Fibroblast of skin of right biceps (primary cell): ENCODE data around the gene ATOH8.

Experiments used
- DNase-seq: peaks from one replicate; pipeline ENCODE4 v3.0.0-alpha.2; 2013

The ATOH8 gene

GRCh38 chr2:85736456-85737355, 17.1 kb upstream of the ATOH8 start:
- DNase-seq = no peak

- DNase-seq = peak; percentile 92
Measured at GRCh38 chr2:85737481-85737880, 16.3 kb upstream of the ATOH8 start.

DNA sequence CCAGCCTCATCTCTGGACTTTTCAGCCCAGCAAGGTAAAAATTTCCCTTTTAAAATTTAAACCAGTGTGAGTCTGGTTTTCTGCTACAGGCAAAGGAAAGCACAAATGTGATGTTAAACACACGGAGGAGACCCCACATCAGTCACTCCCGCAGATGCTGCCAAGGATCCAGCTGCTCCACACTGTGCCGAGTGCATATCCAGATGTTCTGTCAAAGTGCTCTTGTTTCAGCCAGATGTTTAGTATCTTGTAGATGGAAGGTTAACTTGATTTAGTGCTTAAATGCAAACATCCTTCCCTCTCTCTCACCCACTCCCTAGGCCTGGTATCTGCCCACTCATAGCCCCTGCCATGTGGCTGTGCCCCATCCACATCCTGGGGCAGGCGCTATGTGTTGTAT, 15.8 kb upstream of the ATOH8 start:
- no peak for DNase-seq

DNA sequence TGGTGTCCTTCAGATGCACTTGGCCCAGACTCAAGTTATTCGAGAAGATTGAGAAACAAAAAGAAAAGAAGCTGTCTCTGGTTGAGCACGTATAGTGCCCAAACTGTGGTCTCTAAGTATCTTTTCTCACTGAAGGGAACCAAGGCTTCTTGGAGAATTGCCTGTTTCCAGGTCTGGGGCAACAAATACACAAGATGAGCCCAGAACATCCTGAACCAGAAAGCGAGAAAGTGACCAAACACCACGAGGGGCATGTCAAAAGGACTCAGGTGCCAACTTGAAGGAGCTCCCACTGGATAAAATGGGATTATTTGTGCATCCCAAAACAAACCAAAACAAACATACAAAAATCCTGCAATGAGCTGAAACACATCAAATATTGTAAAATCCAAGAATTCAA, 13.6 kb upstream of the ATOH8 start:
- DNase-seq = no peak

GRCh38 chr2:85741211-85741832, 12.5 kb upstream of the ATOH8 start:
- DNase-seq = no peak

DNA sequence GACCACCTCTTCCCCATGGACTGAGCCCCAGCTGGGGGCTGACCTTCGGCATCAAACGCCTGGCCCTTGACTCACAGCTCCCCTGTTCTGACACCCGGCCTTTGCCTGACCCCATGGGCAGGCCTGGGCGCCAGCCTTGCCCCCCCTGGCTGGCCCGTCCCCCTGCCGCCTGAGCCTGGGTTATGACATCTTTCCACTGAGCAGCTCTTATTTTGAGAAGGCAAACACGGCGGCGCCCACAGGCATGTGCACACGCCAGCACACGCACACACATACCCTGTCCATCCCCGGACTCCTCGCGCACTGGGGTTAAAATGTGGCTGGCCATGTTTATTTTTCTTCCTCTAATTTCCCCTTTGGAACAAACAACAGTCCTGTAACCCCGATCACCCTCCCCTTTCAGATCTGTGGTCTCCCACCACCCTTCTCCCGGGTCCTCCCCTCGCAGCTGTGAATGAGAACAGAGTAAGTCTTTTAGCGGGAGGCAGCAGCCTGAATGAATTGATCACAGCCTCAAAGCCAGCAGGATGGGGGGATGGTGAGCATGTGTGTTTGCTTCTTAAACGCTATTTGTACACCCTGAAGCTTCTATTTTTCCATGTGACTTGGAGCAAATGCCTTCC, 11.8 kb upstream of the ATOH8 start:
- DNase-seq = peak; percentile 93

GRCh38 chr2:85743304-85743978, 10.3 kb upstream of the ATOH8 start:
- DNase-seq = peak; percentile 73

DNA sequence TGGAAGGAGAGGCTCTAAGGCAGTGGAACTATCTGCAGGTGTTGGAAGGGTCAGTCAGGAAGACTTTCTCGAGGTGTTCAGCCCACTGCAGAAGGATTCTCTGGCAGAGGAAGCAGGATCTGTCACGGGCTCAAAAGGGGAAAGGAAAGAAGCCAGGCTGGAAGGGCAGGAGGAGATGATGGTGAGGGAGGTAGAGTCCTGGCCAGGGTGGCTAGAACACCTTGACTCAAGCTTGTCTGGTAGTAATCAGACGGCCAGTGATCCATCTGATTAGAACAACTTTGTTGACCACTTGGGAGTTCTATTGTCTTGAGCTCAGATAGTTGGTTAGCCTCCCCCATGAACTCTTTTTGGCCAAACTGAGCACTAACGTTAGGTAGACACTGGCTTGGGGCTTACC, 9.7 kb upstream of the ATOH8 start:
- DNase-seq = no peak

- peak; percentile 99 for DNase-seq
Measured at GRCh38 chr2:85744741-85745601, 8.8 kb upstream of the ATOH8 start.

GRCh38 chr2:85745619-85746018, 8.2 kb upstream of the ATOH8 start:
- DNase-seq = no peak

DNA sequence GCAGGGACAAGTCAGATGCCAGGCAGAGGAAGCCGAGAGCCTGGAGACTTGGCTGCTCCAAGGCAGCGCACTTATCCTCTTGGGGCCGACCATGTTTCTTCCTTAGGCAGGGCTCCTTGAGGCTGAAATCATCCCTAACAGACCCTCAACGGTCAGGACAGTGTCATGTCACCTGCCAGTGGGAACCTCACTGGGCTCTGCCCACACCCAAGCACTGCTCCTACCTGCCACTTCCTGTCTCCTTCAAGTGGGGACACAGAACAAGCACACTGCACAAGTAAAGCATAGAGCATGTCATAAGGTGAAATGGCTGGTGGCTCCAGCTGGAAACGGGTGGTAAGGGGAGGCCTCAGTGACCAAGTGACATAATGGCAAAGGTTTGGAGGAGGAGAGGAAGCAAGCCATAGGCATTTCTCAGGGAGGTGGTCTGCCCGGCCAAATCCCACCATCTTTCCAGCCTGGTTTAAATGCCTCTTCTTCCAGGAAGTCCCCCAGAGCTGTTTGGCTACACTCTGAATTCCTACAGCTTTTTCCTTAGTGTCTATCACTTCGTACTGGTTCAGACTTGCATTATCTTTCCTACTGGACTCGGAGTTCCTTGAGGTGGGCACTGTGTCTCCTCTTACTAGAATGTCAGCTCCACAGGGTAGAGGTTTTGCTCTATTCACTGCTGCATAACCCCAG, 7.3 kb upstream of the ATOH8 start:
- DNase-seq = no peak

DNA sequence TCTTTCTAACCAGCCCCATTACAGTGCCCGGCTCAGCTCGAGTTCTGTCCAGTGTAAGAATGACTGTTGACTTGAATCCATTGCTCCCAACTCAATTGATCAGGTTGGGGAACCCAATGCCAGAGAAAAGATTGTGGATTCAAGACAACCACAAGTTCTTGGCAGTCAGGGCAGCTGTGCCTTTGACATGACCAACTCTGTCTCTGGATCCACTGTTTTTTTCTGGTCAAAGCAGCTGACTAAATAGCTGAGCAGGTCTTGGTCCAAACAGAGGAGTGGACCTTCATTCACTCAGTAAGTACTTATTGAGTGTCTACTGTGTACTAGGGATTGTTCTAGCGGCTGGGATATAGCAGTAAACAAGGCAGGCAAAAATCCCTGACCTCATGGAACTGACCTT, 6.3 kb upstream of the ATOH8 start:
- no peak for DNase-seq

DNA sequence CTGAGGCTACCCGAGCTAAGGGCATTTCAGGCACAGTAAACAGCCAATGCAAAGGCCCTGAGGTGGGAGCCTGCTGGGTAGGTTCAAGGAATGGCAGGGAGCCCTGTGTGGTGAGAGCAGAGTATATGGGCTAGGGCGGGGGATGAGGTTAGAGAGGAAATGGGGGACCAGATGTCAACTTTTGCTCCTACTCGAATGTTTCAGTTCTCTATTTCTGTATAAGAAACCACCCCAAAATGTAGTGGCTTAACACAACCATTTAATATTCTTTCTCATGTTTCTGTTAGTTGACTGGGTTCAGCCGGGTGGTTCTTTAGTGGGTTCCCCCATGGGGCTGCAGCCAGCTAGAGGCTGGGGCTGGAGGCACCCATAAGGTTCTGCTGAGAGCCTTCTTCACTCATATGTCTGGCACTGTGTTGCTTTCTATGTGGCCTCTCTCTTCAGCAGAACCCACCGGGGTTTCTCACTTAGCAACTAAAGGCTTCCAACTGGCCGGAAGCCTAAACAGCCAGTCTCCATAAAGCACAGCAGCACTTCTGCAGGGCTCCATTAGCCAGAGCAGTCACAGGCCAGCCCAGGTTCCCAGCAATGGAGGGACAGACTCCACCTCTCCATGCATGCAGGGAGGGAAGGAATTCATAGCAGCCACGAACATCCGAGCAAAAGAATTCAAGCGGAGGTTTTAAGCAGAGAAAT, 5.6 kb upstream of the ATOH8 start:
- no peak for DNase-seq

DNA sequence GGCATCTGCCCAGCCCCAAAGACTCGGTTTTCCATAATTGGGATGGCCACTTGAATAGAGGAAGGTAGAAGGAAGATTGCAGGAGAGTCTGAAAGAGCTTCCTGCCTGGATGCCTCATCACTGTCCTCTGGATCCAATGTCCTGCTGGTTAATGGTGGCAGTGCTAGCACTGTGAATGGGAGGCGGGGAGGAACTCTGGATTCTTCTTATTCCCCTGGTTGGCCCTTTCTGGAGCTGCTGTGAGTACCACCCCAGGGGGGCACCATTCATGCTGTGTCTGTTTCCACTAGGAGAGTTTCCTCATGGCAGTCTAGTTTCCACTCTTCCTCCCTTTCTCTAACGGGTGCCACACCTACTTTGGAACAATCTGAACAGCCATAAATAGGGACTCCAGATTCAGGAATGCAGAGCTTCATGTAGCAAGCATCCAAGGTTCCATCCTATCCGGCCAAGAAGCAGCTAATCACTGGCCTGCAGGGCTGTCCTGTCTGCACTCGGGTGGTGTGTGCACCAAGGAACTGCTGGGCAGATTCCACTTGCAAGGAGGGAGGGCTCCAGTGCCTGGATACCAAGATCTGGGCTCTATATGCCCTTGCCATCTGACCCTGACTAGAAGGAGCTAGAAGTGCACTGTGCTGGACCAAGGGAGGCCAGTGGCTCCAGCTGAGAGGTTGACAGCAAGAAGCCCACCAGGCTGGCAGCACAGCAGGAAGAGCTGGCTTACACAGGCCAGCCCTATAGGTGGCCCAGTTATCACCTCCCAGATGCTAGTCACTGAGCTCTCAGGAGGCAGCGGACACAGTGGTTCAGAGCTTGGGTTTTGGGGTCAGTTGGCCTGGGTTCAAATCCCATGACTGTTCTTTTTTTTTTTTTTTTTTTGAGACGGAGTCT, 4.6 kb upstream of the ATOH8 start:
- DNase-seq = no peak

DNA sequence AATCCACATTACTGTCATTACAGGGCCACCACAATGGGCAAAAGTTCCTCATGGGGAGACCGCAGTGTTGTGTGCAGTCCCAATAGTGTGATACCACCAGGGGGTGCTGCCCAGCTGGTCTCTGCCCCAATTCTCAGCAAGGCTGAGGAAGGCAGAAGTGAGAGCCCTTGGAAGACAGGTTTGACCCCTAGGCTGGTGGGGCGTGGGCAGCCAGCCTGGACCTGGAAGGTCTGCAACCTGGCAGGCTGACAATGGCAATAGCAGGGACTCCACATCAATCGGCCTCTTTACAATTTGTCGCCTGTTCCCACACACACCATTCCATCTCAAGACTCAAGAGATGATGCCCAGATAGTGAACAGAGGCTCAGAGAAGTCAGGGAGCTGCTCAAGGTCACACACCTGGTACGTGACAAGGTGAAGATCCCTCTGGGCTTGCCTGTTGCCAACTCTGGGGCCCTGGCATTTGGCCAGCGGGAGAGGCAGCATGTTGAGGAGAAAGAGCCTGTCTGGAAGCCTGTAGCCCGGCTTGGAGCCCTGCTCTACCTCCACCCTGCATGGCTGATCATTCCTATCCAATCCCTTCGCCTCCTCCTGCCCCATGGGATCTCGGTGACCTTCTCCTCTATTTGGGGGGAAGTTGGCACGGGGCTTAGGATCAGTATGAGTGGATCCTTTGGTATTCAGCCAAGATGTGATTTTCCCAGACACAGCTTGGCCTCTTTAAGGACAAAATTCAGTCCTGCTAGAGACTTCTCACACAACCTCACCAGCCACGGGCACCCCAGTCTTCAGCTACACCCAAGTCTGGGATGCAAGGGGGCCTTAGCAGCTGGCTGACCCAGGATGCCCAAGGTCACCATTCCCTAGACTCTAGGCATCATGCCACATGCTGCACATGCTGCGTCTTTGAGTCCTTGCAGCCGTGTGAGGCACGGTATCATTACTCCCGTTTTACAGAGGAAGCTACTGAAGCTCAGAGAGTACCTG, 2.9 kb upstream of the ATOH8 start:
- DNase-seq = no peak

GRCh38 chr2:85751627-85752026, 2.2 kb upstream of the ATOH8 start:
- no peak for DNase-seq

DNA sequence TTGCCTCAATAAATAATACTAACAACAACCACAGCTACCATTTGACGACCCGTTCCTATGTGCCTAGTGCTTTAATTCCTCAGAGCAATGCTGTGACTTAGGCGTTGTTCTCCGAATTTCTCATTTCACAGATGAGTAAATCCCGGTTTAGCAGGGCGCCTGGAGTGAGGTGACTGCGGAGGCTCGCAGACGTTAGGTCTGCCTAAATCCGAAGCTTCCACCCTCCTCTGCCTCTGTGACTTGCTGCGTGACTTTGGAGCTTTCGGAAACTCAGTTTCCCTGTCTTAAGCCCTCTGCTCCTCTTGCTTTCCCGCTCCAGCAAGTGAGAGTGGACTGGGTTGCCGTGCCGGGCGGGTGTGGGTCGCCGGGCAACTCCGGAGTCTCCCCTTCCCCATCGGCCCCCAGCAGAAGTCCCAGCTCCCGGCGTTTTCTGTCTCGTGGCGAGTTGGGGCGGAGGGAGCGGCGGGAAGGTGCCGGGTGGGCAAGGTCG, 711 bp upstream of the ATOH8 start:
- no peak for DNase-seq

DNA sequence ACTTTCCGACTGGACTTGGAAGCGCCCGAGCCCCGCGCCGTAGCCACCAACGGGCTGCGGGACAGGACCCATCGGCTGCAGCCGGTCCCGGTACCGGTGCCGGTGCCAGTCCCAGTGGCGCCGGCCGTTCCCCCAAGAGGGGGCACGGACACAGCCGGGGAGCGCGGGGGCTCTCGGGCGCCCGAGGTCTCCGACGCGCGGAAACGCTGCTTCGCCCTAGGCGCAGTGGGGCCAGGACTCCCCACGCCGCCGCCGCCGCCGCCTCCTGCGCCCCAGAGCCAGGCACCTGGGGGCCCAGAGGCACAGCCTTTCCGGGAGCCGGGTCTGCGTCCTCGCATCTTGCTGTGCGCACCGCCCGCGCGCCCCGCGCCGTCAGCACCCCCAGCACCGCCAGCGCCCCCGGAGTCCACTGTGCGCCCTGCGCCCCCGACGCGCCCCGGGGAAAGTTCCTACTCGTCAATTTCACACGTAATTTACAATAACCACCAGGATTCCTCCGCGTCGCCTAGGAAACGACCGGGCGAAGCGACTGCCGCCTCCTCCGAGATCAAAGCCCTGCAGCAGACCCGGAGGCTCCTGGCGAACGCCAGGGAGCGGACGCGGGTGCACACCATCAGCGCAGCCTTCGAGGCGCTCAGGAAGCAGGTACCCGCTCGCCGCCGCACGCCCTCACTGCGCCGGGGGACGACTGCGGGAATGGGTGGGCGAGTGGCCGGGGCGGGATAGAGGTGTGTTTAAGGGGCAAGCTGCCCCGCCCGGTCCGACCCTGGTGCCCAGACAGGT, 713 bp downstream of the ATOH8 start:
- peak; percentile 61 for DNase-seq
